Measurements from ENCODE around the gene CILP.

DNA sequence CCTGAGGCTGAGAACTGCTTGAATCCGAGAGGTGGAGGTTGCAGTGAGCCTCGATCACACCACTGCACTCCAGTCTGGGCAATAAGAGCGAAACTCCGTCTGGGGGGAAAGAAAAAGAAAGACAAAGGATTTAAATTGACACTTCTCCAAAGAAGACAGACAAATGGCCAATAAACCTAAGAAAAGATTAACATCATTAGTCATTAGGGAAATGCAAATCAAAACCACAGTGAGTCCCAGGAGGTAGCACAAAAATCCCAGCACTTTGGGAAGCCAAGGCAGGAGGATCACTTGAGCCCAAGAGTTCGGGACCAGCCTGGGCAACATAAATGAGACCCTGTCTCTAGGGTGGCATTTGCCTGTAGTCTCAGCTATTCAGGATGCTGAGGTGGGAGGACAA lies 38.7 kb downstream of the CILP start:
- TF ChIP-seq POLR2A (IDR thresholded peaks at IDR 0.05) (no peak), CTCF (IDR thresholded peaks at IDR 0.05 in 4 of 5, conservative IDR thresholded peaks at IDR 0.05 in 1 of 5) (no peak)

All from gastrocnemius medialis (tissue), 4 donors.